GM19328 (cell line): ENCODE measurements around the gene RNF5.
"Not testable (repeated sequence)": the region's sequence is repeated elsewhere in the genome, so short reads cannot be mapped to it uniquely, and the experiment has no call there.

Source experiments
- ATAC-seq: cut with Tn5 transposase; IDR thresholded peaks from one replicate; pipeline ENCODE4 v1.9.1; 2021; ENCODE audit warnings: mild to moderate bottlenecking, moderate library complexity; ENCODE audit not compliant: unreplicated experiment

Gene RNF5, protein sequence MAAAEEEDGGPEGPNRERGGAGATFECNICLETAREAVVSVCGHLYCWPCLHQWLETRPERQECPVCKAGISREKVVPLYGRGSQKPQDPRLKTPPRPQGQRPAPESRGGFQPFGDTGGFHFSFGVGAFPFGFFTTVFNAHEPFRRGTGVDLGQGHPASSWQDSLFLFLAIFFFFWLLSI

DNA sequence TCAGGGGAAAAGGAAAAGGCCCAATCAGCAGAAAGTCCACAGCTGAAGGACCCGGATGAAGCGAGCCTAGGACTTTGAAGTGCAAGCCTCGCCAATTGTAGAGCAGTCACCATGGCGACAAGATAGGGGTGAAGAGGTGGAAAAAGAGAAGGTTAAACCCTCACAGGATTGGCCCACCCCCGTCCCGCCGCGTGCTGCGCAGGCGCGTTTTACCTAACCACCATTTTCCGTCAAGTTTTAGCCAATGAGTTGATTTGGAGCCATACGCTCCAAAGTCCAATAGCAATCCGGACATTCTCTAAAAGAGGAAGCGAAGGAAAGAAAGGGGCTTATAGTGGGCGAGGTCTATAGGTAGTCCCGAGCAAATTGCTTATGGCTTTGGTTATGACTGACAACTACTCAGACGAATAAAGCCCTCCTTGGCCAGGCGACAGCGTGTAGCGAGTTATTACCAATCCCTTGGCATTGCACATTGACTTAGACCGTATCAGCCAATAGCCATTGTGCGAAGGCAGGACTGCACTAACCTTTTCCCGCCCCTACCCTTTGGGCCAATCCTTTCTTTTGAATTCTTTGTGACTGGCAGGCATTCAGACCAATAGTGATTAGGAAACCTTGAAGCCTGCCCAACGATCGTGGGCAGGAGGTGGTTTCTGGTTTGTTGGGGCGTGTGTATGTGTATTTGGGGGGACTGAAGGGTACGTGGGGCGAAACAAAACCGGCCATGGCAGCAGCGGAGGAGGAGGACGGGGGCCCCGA lies at the start of gene RNF5:
TSS of gene RNF5 (plus strand) at position 618 of the 759 bp plus-strand sequence. CDS start at position 725, 107 bp downstream.
- peak; percentile 80 for ATAC-seq

DNA sequence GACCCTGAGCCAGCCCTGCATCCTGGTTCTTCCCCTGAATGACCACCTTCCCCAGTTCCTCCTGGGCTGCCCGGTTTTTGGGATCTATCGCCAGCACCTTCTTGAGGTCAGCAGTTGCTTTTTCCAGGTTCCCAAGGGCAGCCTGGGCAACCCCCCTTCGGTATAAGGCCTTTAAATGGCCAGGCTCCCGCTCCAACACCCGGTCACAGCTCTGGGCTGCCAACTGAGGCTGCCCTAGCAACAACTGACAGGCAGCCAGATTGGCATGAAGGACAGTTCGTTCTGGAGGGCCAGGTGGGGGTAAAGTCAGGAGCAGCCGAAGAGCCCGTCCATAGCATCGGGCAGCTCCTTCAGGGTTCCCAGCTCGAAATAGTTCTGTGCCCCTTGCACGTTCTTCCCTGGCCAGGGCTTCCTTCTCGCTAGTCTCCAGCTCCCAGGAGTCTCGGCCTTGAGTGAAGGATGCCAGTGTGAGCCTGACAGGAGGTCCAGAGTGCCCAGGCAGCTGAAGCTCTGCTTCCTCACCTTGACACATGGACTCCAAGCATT lies 49.4 kb upstream of the RNF5 start:
- no peak for ATAC-seq

DNA sequence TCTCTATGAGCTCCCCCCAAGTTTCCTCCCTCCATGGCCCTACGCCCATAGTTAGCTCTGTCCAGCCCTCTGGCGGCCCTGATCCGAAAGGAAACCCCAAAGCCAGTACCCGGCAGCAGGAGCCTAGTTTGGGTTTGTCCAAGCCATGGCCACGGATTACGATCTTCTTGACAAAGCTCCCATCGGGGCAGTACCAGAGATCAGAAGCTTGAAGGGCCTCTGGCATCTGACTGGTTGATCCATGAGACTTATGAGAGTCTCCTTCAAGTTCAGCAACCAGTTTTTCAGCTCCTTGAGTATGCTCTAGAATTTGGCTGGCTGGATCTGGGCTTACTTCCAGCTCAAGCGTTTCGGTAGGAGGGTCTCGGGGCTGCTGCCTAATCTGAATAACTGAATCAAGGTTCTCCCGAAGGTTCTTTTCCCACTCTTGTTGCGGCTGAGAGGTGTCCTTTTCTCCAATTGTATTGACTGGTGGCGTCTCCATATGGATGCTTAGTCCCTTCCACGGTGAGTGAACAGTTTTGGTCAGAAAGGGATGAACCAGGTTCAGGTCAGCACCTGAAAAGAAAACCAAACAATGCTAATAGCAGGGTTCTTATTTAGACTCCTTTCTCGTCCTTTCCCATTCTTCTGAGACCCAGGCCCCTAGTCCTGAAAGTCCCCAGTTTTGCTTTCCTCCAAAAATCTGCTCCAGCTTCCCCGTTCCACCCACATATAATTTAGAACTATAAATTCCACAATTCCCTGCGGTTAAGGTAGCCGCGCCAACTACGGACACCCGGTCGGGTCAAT lies 48.7 kb upstream of the RNF5 start:
- ATAC-seq: no peak

DNA sequence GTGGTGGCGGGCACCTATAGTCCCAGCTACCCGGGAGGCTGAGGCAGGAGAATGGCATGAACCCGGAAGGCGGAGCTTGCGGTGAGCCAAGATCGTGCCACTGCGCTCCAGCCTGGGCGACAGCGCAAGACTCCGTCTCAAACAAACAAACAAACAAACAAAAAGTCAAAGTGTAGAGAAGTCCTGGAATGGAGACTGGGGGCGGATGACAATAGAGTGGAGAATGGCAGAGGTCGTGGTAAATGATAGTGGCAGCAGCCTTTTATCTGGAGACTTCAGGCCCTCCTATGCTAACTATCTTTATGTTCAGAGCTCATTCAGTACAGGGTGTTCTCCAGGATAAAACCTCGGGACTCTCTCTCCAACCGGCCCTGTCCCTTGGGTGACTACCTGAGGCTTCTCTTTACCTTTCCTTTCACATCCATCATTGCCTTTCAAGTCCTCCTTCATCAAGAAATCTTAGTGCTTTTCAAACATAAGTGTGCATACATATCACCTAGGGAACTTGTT lies 46.7 kb upstream of the RNF5 start:
- no peak for ATAC-seq

DNA sequence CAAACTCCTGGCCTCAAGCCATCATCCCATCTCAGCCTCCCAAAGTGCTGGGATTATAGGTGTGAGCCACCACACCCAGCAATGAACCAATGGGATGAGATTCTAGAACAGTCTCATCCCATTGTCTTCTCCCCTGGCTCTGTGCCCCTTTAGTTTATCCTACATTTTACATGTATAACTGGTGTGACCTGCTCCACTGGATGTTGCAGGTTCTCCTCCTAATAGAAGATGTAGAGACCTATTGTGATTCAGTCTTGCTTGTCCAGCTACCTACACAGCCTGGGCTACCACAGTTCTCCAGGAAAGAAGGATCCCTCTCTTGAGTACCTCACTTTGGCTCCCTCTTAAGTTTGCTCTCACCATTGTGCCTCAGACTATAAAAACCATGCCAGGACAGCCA lies 46.1 kb upstream of the RNF5 start:
- ATAC-seq: no peak

DNA sequence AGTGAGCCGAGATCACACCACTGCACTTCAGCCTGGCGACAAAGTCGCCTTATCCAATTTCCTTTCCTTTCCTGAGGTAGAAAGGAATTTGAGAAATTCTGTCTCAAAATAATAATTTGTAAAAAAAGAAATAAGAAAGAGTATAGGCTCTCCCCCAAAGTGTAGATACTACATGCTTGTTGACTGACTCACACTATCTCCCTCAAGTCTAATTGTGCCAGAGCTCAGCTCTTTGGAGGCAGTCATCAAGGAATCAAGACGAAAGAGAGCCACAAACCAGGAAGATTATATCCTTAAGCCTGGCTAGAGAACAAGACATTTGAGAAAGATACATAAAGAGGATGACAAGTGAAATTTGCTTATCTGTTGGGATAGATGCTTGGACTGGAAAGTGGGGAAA lies 44.4 kb upstream of the RNF5 start:
- no peak for ATAC-seq

DNA sequence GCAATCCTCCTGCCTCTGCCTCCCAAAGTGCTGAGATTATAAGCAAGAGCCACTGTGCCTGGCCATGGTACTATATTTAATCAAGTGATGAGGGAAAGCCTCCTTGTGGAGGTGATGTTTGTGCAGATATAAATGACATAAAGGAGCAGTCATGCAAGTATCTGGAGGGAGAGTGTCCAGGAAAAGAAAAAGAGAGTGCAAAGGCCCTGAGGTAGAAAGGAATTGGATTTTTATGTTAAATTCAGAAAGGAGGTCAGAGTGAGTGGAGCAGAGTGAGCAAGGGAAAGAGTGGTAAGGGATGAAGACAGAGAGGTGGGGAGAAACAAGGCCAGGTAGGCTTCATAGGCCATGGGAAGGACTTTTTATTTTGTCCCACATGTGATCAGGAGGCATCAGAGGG lies 40.8 kb upstream of the RNF5 start:
- no peak for ATAC-seq

DNA sequence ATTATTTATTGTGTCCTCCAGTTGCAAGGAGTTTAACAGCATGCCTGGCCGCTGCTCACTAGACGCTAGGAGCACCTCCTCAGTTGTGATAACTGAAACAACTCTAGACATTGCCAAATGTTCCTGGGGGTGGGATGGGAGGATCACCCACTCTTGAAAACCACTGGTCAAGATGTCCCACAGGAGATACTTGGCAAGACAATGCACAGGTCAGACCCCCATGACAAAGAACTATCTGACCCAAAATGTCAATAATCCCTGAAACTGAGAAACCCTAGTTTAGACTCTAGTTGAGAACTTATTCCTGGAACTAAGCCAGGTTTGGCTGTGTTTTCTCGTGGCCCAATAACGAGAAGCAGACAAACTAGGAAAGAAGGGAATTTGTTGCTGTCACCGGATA lies 38.6 kb upstream of the RNF5 start:
- no peak for ATAC-seq

DNA sequence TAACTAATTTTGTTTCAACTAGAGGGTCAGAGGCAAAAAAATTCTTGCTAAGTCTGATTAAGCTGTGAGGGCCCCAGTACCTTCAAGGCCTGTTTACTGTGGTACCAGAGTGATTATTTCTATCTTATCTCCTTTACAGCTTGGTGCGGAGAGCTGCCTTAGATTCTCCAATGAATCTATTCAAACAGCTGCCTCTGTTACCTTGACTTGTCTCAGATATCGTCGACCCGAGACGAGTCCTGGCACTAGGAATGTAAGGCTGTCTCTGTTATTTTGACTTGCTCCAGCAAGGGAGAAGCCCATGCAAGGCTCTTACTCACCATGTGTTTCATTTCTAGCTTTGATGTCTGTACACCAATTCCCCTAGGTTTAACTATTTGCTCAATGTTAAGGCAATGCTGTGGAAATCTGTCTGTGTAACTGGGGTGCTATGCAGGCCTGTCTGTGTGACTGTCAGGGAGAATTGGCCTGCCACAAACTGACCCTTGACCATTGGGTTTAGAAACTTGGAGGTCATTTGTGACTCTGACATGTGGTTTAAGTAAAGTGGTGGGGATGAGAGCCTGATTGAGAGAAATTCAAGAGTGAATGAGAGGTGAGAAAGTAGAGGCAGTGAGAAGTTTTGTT lies 37.7 kb upstream of the RNF5 start:
- no peak for ATAC-seq

DNA sequence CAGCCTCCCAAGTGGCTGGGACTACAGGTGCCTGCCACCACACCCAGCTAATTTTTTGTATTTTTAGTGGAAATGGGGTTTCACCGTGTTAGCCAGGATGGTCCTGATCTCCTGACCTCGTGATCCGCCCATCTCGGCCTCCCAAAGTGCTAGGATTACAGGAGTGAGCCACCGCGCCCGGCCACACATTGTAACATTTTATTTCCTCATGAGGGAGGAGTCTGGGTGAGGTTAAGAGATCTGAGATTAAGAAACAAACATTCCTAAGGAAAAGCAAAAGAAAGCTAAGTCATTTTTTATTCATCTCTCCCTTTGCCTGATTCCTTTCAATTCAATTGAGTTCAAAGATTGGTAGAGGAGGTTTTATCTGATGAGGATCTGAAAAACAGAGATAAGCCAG lies 34.0 kb upstream of the RNF5 start:
- not testable (repeated sequence) for ATAC-seq

DNA sequence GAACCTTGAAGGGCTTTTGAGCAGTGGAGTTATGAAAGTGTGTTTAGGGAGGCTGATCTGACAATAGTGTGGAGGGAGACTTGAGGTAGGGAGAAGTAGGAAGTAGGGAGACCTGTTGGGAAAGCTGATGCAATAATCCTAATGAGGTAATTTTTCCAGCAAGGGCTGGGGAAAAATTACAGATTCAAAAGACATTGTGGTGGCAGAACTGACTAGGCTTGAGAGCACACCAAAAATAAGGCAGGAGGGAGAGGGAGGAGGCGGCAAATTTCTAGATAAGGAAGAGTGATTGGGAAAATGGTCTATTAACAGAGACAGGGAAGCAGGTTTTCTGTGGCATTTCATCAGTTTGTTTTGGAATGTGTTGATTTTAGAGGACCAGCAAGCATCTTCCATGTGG lies 31.9 kb upstream of the RNF5 start:
- ATAC-seq: no peak

DNA sequence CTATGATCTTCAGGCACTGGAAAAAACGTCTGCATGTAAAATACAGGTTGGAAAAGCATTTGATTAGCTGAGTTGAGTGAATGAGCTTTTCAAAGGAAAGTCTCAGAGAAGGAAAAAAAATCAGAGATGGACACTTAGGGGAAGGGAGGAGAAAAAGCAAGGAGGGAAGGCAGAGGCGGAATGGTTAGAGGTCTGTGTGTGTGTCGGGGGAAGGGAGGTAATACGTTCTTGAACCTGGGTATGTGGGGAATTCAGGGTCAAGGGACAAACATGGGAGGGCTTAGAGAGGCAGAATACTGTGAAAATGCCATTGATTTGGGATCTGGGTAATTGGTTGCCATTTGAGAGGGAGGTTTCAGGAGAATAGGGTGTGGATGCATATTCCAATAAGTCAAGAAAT lies 31.5 kb upstream of the RNF5 start:
- ATAC-seq: no peak

DNA sequence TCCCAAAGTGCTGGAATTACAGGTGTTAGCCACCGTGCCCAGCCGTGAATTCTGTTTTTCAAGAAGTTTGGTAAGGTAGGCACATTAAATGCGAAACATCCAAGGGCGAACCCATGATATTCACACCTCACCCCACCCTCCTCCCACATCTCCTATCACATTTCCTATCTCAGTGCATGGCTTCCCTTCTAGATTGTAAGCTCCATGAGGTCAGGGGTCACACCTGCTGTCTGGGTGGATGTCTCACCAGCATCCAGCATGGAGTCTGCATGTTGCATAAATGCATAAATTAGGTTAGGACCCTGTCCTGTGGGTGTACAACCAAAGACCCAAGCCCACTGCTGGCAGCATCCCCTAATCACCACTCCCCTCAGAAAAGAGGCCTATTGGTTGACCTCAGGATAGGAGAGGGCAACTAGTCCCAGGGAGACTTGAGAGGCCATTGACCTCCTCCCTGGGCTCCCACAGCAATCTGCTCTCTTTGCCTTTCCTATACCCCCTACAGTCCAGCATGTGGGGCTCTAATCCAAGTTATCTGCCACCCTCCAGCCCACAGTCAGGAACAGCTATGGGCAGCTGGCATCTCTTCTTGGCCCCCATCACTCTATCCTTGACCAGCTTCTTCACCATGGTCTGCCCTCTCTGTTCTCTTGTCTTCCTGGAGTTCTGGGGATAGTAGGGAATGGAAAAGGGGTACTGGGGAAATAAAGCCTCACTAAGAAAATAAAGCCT lies 30.6 kb upstream of the RNF5 start:
- no peak for ATAC-seq

DNA sequence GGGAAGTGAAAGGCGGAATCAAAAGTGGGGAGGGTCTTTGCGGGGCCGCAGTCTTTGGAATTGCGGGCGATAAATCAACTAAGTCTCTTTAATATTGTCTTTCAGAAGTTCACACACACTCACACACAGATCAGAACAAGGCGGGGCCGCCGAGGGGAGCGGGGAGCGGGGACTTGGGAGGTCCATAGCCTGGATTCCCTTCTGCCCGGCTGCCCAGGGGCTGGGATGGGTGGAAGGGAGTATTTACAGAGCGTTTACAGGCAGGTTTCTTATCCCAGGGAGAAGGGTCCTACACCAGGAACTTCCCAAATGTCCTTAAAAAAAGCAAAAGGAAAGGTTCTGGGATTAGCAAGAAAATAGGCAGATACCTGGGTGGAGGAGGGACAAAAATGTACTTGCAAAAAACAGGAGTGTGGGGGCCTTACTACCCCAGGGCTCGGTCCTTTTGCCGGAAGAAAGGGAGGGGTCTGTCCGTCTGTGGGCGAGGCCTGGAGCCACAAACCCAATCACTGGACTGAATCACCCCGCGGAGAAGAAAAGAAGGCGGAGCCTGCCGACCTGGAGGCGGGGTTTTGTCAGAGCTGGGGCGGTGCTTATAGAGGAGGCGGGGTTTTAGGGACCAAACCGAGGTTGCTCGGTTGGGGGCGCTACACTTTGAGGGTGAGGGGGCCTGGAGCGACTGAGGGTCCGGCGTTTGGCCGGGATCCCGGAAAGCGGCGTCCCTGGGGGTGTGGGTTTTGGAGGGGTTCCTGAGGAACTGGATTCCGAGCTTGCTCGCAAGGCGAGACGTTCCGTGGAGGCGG lies 29.7 kb upstream of the RNF5 start:
- ATAC-seq: no peak

DNA sequence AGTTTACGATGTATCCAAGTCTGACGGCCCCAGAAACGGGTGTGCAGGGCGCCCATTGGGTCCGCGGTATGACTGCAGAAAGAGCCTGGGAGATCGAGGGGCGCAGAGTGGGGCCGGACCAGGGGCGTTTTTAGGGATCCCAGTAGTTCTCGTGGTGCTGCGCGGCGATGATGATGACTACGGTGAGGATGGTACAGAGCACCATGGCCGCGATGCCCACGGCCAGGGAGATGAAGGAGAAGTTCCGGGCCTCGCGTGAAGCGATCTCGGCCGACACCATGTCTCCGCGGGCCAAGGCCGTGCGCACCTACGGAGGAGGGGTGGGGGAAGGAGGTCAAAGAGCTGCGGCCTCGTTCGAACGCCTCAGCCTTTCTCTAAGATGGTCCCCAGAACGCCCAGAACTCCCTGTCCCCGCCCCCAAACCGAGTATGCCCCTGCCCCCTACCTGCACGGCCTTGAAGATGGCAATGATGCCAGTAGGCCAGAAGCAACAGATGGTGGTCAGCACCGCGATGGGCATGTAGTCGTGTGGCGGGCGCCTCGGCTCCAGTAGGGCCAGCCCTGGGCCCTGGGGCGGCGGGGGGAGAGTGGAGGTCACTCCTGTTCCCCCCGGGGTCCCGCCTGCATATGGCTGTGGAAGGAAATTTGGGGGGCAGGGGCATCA lies 29.0 kb upstream of the RNF5 start:
- no peak for ATAC-seq

DNA sequence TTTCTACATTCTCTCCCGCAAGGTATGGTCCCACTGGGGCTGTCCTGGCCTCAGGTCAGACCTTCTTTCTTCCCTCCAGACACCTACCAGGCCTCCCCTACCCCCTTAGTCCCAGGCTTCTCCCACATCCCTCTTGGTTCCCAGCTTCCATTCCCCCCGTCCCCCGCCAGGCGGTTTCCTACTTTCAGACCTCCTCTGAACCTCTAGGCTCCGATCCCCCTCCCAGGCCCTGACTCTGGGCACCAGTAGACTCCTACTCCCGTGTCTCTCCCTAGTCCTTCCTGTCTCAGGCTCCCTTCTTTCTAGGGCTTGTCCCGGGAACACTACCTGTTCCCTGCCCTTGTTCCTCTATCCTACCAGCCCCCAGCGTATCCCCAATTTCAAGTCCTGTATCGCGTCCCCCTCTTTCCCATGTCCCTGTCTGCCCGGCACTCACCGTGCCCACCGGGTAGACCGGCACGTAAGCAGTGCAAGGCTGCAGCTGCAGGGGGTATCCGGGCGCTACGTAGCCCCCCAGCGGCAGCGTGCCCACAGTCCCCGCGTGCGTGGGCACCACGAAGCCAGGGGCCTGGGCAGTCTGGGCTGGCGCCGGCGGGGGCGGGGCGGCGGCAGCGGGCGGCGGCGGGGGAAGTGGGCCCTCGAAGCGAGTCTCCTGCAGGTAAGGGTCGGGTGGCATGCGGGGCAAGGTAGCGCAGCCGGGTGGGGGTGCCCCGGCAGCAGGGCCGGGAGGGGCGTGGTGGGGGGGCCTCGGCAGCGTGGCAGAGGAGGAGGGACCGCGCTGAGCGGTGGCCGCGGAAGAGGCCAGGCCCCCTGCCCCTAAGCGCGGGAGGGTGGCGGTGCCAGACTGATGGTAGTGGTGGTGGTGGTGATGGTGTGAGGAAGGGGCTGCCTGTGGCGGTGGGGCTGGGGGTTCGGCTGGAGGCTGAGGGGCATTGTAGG lies 28.0 kb upstream of the RNF5 start:
- no peak for ATAC-seq

DNA sequence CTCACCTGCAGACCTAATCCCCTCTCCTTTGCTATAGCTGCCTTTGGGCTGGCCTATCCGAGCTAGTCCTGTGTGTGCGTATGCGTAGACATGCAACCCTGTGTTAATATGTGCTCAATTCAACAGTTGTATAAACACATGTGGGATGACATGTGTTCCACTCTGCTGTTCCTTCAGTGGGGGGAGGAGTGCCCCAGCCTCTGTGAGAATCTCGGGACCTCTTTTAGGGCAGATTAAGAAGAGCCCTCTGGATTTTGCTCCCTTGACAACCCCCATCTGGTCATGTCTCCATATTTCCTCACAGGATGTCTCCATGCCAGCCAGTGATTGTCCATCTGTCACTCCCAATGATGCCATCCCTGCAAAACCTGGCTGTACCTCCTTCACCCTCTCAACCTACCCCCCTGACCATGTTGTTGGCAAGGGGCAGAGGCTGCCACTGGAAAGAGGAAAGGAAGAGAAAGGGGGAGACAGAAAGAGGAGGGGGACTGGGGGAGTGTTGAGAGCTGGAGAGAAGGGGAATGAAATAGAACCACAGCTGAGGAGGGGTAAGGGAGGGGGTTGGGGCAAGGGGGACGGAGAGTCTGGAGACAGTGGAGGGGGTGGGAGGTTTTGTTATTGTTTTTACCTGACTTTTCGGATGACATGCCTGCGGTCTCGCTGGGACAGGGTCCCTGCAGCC lies 26.9 kb upstream of the RNF5 start:
- ATAC-seq: no peak
